Measurements from ENCODE around the gene AKAP1.

Gene AKAP1

GRCh38 chr17:57084802-57085447 is at the start of gene AKAP1:
TSS of gene AKAP1 (plus strand) at chr17:57085246. CDS start at chr17:57105465, 20,219 bp downstream.
- TF ChIP-seq CTCF (IDR thresholded peaks at IDR 0.05): no peak
- Mint-ChIP-seq H3K27ac (peak within 1 kb of the TSS; percentile 54), H3K27me3 (ENCODE audit: low read depth, poor library complexity) (peaks cover 19% of the 10 kb centered on the region), H3K4me3 (peak within 1 kb of the TSS; percentile 90), H3K9me3 (no peaks in the 10 kb centered on the region), H3K4me1 (peaks cover 71% of the 10 kb centered on the region), H3K36me3 (ENCODE audit: low read depth) (no peaks in the 10 kb centered on the region)
- DNase-seq: peak; percentile 96

- H3K27ac Mint-ChIP-seq: peak overlapping the region; percentile 31
- H3K36me3 Mint-ChIP-seq (ENCODE audit: low read depth): no peaks in the 10 kb centered on the region
- H3K4me3 Mint-ChIP-seq: no peak overlapping the region
- no peak for DNase-seq
- H3K4me1 Mint-ChIP-seq: peaks cover 30% of the 10 kb centered on the region
- peaks cover 9% of the 10 kb centered on the region for H3K9me3 Mint-ChIP-seq
- no peak for TF ChIP-seq CTCF (IDR thresholded peaks at IDR 0.05)
- H3K27me3 Mint-ChIP-seq (ENCODE audit: low read depth, poor library complexity): peaks cover 3% of the 10 kb centered on the region
Measured at GRCh38 chr17:57035971-57036481, 49.0 kb upstream of the AKAP1 start.

GRCh38 chr17:57037411-57037810 is 47.6 kb upstream of the AKAP1 start:
- peaks cover 5% of the 10 kb centered on the region for H3K9me3 Mint-ChIP-seq
- no peak overlapping the region for H3K27ac Mint-ChIP-seq
- peaks cover 3% of the 10 kb centered on the region for H3K27me3 Mint-ChIP-seq (ENCODE audit: low read depth, poor library complexity)
- H3K4me1 Mint-ChIP-seq: peaks cover 40% of the 10 kb centered on the region
- no peak for DNase-seq
- H3K36me3 Mint-ChIP-seq (ENCODE audit: low read depth): no peaks in the 10 kb centered on the region
- TF ChIP-seq CTCF (IDR thresholded peaks at IDR 0.05): no peak
- H3K4me3 Mint-ChIP-seq: no peak overlapping the region

GRCh38 chr17:57038486-57038885 is 46.6 kb upstream of the AKAP1 start:
- peaks cover 8% of the 10 kb centered on the region for H3K27me3 Mint-ChIP-seq (ENCODE audit: low read depth, poor library complexity)
- no peak overlapping the region for H3K4me3 Mint-ChIP-seq
- peaks cover 4% of the 10 kb centered on the region for H3K36me3 Mint-ChIP-seq (ENCODE audit: low read depth)
- peaks cover 40% of the 10 kb centered on the region for H3K4me1 Mint-ChIP-seq
- no peak for TF ChIP-seq CTCF (IDR thresholded peaks at IDR 0.05)
- peak overlapping the region; percentile 60 for H3K27ac Mint-ChIP-seq
- peaks cover 5% of the 10 kb centered on the region for H3K9me3 Mint-ChIP-seq
- DNase-seq: no peak

GRCh38 chr17:57040571-57040970 is 44.5 kb upstream of the AKAP1 start:
- peaks cover 39% of the 10 kb centered on the region for H3K4me1 Mint-ChIP-seq
- no peak overlapping the region for H3K4me3 Mint-ChIP-seq
- TF ChIP-seq CTCF (IDR thresholded peaks at IDR 0.05): no peak
- no peak for DNase-seq
- no peak overlapping the region for H3K27ac Mint-ChIP-seq
- H3K27me3 Mint-ChIP-seq (ENCODE audit: low read depth, poor library complexity): peaks cover 11% of the 10 kb centered on the region
- peaks cover 4% of the 10 kb centered on the region for H3K36me3 Mint-ChIP-seq (ENCODE audit: low read depth)
- H3K9me3 Mint-ChIP-seq: peaks cover 8% of the 10 kb centered on the region

GRCh38 chr17:57043276-57043675 is 41.8 kb upstream of the AKAP1 start:
- Mint-ChIP-seq H3K4me3 (no peak overlapping the region), H3K27me3 (ENCODE audit: low read depth, poor library complexity) (peaks cover 7% of the 10 kb centered on the region), H3K27ac (no peak overlapping the region), H3K9me3 (peaks cover 8% of the 10 kb centered on the region), H3K4me1 (peaks cover 17% of the 10 kb centered on the region), H3K36me3 (ENCODE audit: low read depth) (peaks cover 4% of the 10 kb centered on the region)
- TF ChIP-seq CTCF (IDR thresholded peaks at IDR 0.05): no peak
- no peak for DNase-seq

All from nephron progenitor cell (in vitro differentiated cells).